ENCODE results near the gene FRMD6.
"Not testable (repeated sequence)": the region's sequence is repeated elsewhere in the genome, so short reads cannot be mapped to it uniquely, and the experiment has no call there.

FRMD6 gene

GRCh38 chr14:51750542-51750941 lies 98.8 kb downstream of the FRMD6 start:
- Mint-ChIP-seq H3K4me3 (no peak overlapping the region), H3K4me1 (no peaks in the 10 kb centered on the region), H3K36me3 (no peaks in the 10 kb centered on the region), H3K27me3 (peaks cover 2% of the 10 kb centered on the region), H3K9me3 (no peaks in the 10 kb centered on the region), H3K27ac (no peak overlapping the region)

- H3K27me3 Mint-ChIP-seq, H3K27ac Mint-ChIP-seq, H3K36me3 Mint-ChIP-seq, H3K4me3 Mint-ChIP-seq, H3K4me1 Mint-ChIP-seq, H3K9me3 Mint-ChIP-seq: not testable (repeated sequence)
Measured at GRCh38 chr14:51751611-51752345, 100.1 kb downstream of the FRMD6 start.

GRCh38 chr14:51757756-51758155 lies 106.0 kb downstream of the FRMD6 start:
- H3K4me1 Mint-ChIP-seq, H3K36me3 Mint-ChIP-seq, H3K27me3 Mint-ChIP-seq, H3K27ac Mint-ChIP-seq, H3K4me3 Mint-ChIP-seq, H3K9me3 Mint-ChIP-seq: not testable (repeated sequence)

DNA sequence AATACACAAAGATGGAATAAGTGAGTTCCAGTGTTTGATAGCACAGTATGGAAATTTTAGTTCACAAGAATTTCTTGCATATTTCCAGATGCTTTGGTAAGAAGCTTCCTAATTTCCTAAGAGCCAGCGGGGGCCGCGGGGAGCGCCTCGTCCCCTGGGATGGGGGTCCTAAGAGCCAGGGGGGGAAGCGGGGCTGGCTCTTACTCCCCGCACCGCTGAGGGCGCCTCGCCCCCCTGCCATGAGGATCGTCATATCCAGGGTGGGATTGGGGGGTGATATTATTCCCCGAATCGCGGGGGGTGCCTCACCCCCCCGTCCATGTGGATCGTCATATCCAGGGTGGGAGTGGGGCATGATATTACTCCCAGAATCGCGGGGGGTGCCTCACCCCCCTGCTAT lies 108.2 kb downstream of the FRMD6 start:
- H3K27me3 Mint-ChIP-seq = peaks cover 6% of the 10 kb centered on the region
- peaks cover 7% of the 10 kb centered on the region for H3K4me1 Mint-ChIP-seq
- H3K36me3 Mint-ChIP-seq = no peaks in the 10 kb centered on the region
- H3K27ac Mint-ChIP-seq = no peak overlapping the region
- no peak overlapping the region for H3K4me3 Mint-ChIP-seq
- H3K9me3 Mint-ChIP-seq = no peaks in the 10 kb centered on the region

DNA sequence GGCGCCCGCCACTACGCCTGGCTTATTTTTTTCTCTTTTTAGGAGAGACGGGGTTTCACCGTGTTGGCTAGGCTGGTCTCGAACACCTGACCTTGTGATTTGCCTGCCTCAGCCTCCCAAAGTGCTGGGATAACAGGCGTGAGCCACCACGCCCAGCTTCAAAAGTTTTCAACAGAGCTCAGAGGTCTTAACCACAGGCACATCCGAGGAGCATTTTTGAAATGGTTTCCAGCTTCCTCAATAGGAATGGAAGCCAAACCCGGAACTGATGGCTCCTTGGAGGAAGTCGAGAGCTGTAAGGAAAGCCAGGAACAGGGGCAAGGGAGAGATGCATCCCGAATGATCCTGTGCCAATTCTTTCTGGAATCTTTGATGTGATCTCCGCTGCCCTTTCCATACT lies 114.0 kb downstream of the FRMD6 start:
- H3K4me1 Mint-ChIP-seq, H3K36me3 Mint-ChIP-seq, H3K27me3 Mint-ChIP-seq, H3K9me3 Mint-ChIP-seq, H3K27ac Mint-ChIP-seq, H3K4me3 Mint-ChIP-seq: not testable (repeated sequence)

DNA sequence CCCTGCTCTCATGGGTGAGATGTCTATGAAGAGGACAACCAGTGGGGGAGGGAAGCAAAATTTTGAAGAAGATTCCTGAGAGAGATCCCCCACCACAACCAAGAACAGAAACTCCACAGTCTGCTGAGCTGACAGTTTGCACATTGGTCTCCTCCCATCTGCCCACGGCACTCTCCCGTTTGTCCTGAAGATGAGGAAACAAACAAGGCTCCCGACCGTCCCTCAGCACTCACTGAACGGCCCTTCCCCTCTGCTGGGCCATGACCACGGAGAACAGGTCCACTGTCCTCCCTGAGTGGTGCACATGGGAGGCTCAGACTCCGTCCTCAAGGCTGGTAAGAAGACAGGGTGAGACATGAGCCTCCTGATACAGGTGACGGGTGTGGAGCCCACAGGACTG lies 114.9 kb downstream of the FRMD6 start:
- H3K36me3 Mint-ChIP-seq, H3K4me1 Mint-ChIP-seq, H3K27me3 Mint-ChIP-seq, H3K27ac Mint-ChIP-seq, H3K9me3 Mint-ChIP-seq, H3K4me3 Mint-ChIP-seq: not testable (repeated sequence)

- not testable (repeated sequence) for H3K36me3 Mint-ChIP-seq, H3K4me1 Mint-ChIP-seq, H3K4me3 Mint-ChIP-seq, H3K27me3 Mint-ChIP-seq, H3K9me3 Mint-ChIP-seq, H3K27ac Mint-ChIP-seq
Measured at GRCh38 chr14:51769261-51769660, 117.6 kb downstream of the FRMD6 start.

- no peak overlapping the region for H3K27ac Mint-ChIP-seq
- peaks cover 4% of the 10 kb centered on the region for H3K27me3 Mint-ChIP-seq
- no peaks in the 10 kb centered on the region for H3K36me3 Mint-ChIP-seq
- peaks cover 6% of the 10 kb centered on the region for H3K4me1 Mint-ChIP-seq
- no peaks in the 10 kb centered on the region for H3K9me3 Mint-ChIP-seq
- no peak overlapping the region for H3K4me3 Mint-ChIP-seq
Measured at GRCh38 chr14:51774209-51774608, 122.5 kb downstream of the FRMD6 start.

- no peaks in the 10 kb centered on the region for H3K9me3 Mint-ChIP-seq
- no peak overlapping the region for H3K4me3 Mint-ChIP-seq
- H3K27me3 Mint-ChIP-seq = peaks cover 4% of the 10 kb centered on the region
- H3K27ac Mint-ChIP-seq = no peak overlapping the region
- H3K36me3 Mint-ChIP-seq = no peaks in the 10 kb centered on the region
- H3K4me1 Mint-ChIP-seq = peaks cover 23% of the 10 kb centered on the region
Measured at GRCh38 chr14:51776102-51776894, 124.6 kb downstream of the FRMD6 start.

DNA sequence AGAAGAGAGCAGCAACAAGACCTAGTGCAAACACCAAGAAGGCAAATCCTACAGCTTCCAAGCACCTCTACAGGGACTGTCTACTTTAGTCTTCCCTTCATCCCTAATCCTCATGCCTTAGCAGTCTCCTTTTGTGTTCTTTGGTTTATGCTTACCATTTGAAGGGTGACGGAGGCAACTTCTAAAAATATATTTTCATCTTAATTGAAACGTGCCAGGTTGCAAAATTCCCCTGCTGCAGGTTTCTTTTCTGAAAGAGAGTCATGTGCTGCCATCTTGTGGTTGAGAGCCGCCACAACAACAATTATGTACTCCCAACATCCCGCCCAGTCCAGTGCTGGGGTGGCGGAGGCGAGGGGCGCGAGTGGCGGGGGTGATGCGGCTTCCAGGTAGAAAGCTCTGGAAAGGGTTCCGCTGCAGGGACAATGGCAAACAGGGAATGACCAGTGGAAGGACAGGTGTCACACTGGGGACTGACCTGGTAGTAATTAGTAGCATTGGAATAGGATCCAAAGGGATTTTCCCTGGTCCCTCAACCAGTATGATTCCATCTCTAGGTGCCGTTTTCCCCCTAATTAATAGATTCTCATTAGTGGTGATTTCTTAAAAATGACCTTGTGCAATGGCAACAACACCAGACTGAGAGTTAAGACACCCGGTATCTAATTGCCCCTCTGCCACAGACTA lies 128.4 kb downstream of the FRMD6 start:
- peaks cover 2% of the 10 kb centered on the region for H3K9me3 Mint-ChIP-seq
- H3K27ac Mint-ChIP-seq = no peak overlapping the region
- peaks cover 35% of the 10 kb centered on the region for H3K4me1 Mint-ChIP-seq
- H3K27me3 Mint-ChIP-seq = peaks cover 7% of the 10 kb centered on the region
- peaks cover under 1% of the 10 kb centered on the region for H3K36me3 Mint-ChIP-seq
- peak overlapping the region; percentile 9 for H3K4me3 Mint-ChIP-seq
